HEK293 (cell line): Measurements from ENCODE around the gene CEBPA.

Source experiments
- ZNF423 ChIP-seq: fragments of 450-650 bp; formaldehyde crosslinking; IDR thresholded peaks from 2 replicates; pipeline ENCODE4 v1.5.1; 2016; ENCODE audit warnings: missing biosample characterization, missing genetic modification characterization
- ZXDB ChIP-seq: fragments of 450-650 bp; formaldehyde crosslinking; IDR thresholded peaks from 2 replicates; pipeline ENCODE4 v1.5.1; 2016; ENCODE audit warnings: missing biosample characterization, missing genetic modification characterization

GRCh38 chr19:33316541-33317264, 14.4 kb upstream of the CEBPA start:
- TF ChIP-seq ZNF423 (tag by site-specific recombination) (no peak), ZXDB (tag by site-specific recombination) (no peak)
